ENCODE data around the gene PRTFDC1.
"Not testable (repeated sequence)": the region's sequence is repeated elsewhere in the genome, so short reads cannot be mapped to it uniquely, and the experiment has no call there.

PRTFDC1 gene

GRCh38 chr10:24919629-24920028, 32.8 kb downstream of the PRTFDC1 start:
- H3K4me1 Mint-ChIP-seq (ENCODE audit: low read depth in 2 of 2), result peaks cover 8 to 16% of the 10 kb centered on the region in 2 donors
- not testable (repeated sequence) for H3K9me3 Mint-ChIP-seq; DNase-seq; H3K27me3 Mint-ChIP-seq; H3K36me3 Mint-ChIP-seq (ENCODE audit: insufficient read depth); H3K4me3 Mint-ChIP-seq; ATAC-seq (replicated peaks); H3K27ac Mint-ChIP-seq

- Mint-ChIP-seq H3K27me3 (no peaks in the 10 kb centered on the region), H3K27ac (no peak overlapping the region), H3K4me3 (no peak overlapping the region), H3K36me3 (ENCODE audit: insufficient read depth) (no peaks in the 10 kb centered on the region), H3K9me3 (no peaks in the 10 kb centered on the region), H3K4me1 (ENCODE audit: low read depth in 2 of 2) (peaks cover 8 to 16% of the 10 kb centered on the region in 2 donors)
- DNase-seq (no peak), ATAC-seq (replicated peaks) (no peak)
Observed at GRCh38 chr10:24917979-24918378, 34.4 kb downstream of the PRTFDC1 start.

GRCh38 chr10:24917493-24917892, 34.9 kb downstream of the PRTFDC1 start:
- H3K4me3 Mint-ChIP-seq, result no peak overlapping the region
- H3K36me3 Mint-ChIP-seq (ENCODE audit: insufficient read depth), result no peaks in the 10 kb centered on the region
- ATAC-seq (replicated peaks), result no peak
- no peak for DNase-seq
- H3K9me3 Mint-ChIP-seq, result no peaks in the 10 kb centered on the region
- no peak overlapping the region for H3K27ac Mint-ChIP-seq
- H3K4me1 Mint-ChIP-seq (ENCODE audit: low read depth in 2 of 2), result peaks cover 11 to 21% of the 10 kb centered on the region in 2 donors
- no peaks in the 10 kb centered on the region for H3K27me3 Mint-ChIP-seq

GRCh38 chr10:24916365-24916764, 36.0 kb downstream of the PRTFDC1 start:
- Mint-ChIP-seq H3K4me1 (ENCODE audit: low read depth in 2 of 2) (peaks cover 11 to 21% of the 10 kb centered on the region in 2 donors), H3K27ac (no peak overlapping the region), H3K4me3 (no peak overlapping the region), H3K27me3 (no peaks in the 10 kb centered on the region), H3K36me3 (ENCODE audit: insufficient read depth) (peaks cover 4% of the 10 kb centered on the region), H3K9me3 (no peaks in the 10 kb centered on the region)
- ATAC-seq (replicated peaks), result no peak
- no peak for DNase-seq

GRCh38 chr10:24915304-24915703, 37.1 kb downstream of the PRTFDC1 start:
- no peaks in the 10 kb centered on the region for H3K9me3 Mint-ChIP-seq
- DNase-seq, result no peak
- H3K4me1 Mint-ChIP-seq (ENCODE audit: low read depth in 2 of 2), result peaks cover 5 to 15% of the 10 kb centered on the region in 2 donors
- H3K36me3 Mint-ChIP-seq (ENCODE audit: insufficient read depth), result peaks cover 4% of the 10 kb centered on the region
- ATAC-seq (replicated peaks), result no peak
- H3K27ac Mint-ChIP-seq, result no peak overlapping the region
- H3K27me3 Mint-ChIP-seq, result no peaks in the 10 kb centered on the region
- H3K4me3 Mint-ChIP-seq, result no peak overlapping the region

GRCh38 chr10:24914148-24914547, 38.3 kb downstream of the PRTFDC1 start:
- Mint-ChIP-seq H3K4me3 (no peak overlapping the region), H3K36me3 (ENCODE audit: insufficient read depth) (peaks cover 4% of the 10 kb centered on the region), H3K27ac (no peak overlapping the region), H3K27me3 (no peaks in the 10 kb centered on the region), H3K4me1 (ENCODE audit: low read depth in 2 of 2) (peaks cover 5 to 9% of the 10 kb centered on the region in 2 donors), H3K9me3 (no peaks in the 10 kb centered on the region)
- ATAC-seq (replicated peaks), result no peak
- no peak for DNase-seq

GRCh38 chr10:24912215-24912614, 40.2 kb downstream of the PRTFDC1 start:
- Mint-ChIP-seq H3K4me3 (no peak overlapping the region), H3K9me3 (no peaks in the 10 kb centered on the region), H3K4me1 (ENCODE audit: low read depth in 2 of 2) (peaks cover 5 to 9% of the 10 kb centered on the region in 2 donors), H3K27me3 (no peaks in the 10 kb centered on the region), H3K36me3 (ENCODE audit: insufficient read depth) (peaks cover 4% of the 10 kb centered on the region), H3K27ac (no peak overlapping the region)
- DNase-seq (no peak), ATAC-seq (replicated peaks) (peak; percentile 50)

GRCh38 chr10:24911029-24911428, 41.4 kb downstream of the PRTFDC1 start:
- Mint-ChIP-seq H3K4me1 (ENCODE audit: low read depth in 2 of 2) (peaks cover 6 to 9% of the 10 kb centered on the region in 2 donors), H3K9me3 (no peaks in the 10 kb centered on the region), H3K4me3 (no peak overlapping the region), H3K27me3 (no peaks in the 10 kb centered on the region), H3K36me3 (ENCODE audit: insufficient read depth) (peaks cover 4% of the 10 kb centered on the region), H3K27ac (no peak overlapping the region)
- DNase-seq, result no peak
- ATAC-seq (replicated peaks), result no peak

- Mint-ChIP-seq H3K9me3 (no peaks in the 10 kb centered on the region), H3K27ac (no peak overlapping the region), H3K36me3 (ENCODE audit: insufficient read depth) (peaks cover 4% of the 10 kb centered on the region), H3K4me3 (no peak overlapping the region), H3K4me1 (ENCODE audit: low read depth in 2 of 2) (peaks cover 9 to 10% of the 10 kb centered on the region in 2 donors), H3K27me3 (no peaks in the 10 kb centered on the region)
- no peak for DNase-seq
- no peak for ATAC-seq (replicated peaks)
Observed at GRCh38 chr10:24910574-24910973, 41.8 kb downstream of the PRTFDC1 start.

- Mint-ChIP-seq H3K27me3 (no peaks in the 10 kb centered on the region), H3K27ac (no peak overlapping the region)
- no peak for ATAC-seq (replicated peaks)
Observed at GRCh38 chr10:24908793-24909423, 43.5 kb downstream of the PRTFDC1 start.

GRCh38 chr10:24907956-24908355, 44.5 kb downstream of the PRTFDC1 start:
- H3K4me3 Mint-ChIP-seq, result no peak overlapping the region
- ATAC-seq (replicated peaks), result no peak
- H3K27ac Mint-ChIP-seq, result no peak overlapping the region
- H3K36me3 Mint-ChIP-seq (ENCODE audit: insufficient read depth), result peaks cover 4% of the 10 kb centered on the region
- peaks cover 10 to 15% of the 10 kb centered on the region in 2 donors for H3K4me1 Mint-ChIP-seq (ENCODE audit: low read depth in 2 of 2)
- no peaks in the 10 kb centered on the region for H3K27me3 Mint-ChIP-seq
- no peak for DNase-seq
- no peaks in the 10 kb centered on the region for H3K9me3 Mint-ChIP-seq

More at GRCh38 chr10:24908793-24909423, 43.5 kb downstream of the PRTFDC1 start:
- Mint-ChIP-seq H3K9me3 (no peaks in the 10 kb centered on the region), H3K36me3 (ENCODE audit: insufficient read depth) (peaks cover 4% of the 10 kb centered on the region), H3K4me1 (ENCODE audit: low read depth in 2 of 2) (peaks cover 10 to 15% of the 10 kb centered on the region in 2 donors), H3K4me3 (no peak overlapping the region)
- no peak for DNase-seq

- Mint-ChIP-seq H3K4me1 (ENCODE audit: low read depth in 2 of 2) (peaks cover 13 to 17% of the 10 kb centered on the region in 2 donors), H3K9me3 (no peaks in the 10 kb centered on the region), H3K27me3 (no peaks in the 10 kb centered on the region), H3K4me3 (no peak overlapping the region), H3K27ac (peak overlapping the region in 1 of 2 donors; percentile 38), H3K36me3 (ENCODE audit: insufficient read depth) (peaks cover under 1% of the 10 kb centered on the region)
- no peak for DNase-seq
- no peak for ATAC-seq (replicated peaks)
Observed at GRCh38 chr10:24906372-24906771, 46.0 kb downstream of the PRTFDC1 start.

- Mint-ChIP-seq H3K36me3 (ENCODE audit: insufficient read depth) (no peaks in the 10 kb centered on the region), H3K27ac (peak overlapping the region in 1 of 2 donors; percentile 75), H3K4me1 (ENCODE audit: low read depth in 2 of 2) (peaks cover 17 to 29% of the 10 kb centered on the region in 2 donors), H3K4me3 (no peak overlapping the region), H3K27me3 (no peaks in the 10 kb centered on the region), H3K9me3 (no peaks in the 10 kb centered on the region)
- no peak for DNase-seq
- no peak for ATAC-seq (replicated peaks)
Observed at GRCh38 chr10:24904824-24905223, 47.6 kb downstream of the PRTFDC1 start.

- Mint-ChIP-seq H3K4me1 (ENCODE audit: low read depth in 2 of 2) (peaks cover 22 to 40% of the 10 kb centered on the region in 2 donors), H3K27ac (peak overlapping the region; percentile 73 to 90), H3K36me3 (ENCODE audit: insufficient read depth) (no peaks in the 10 kb centered on the region), H3K27me3 (no peaks in the 10 kb centered on the region), H3K9me3 (no peaks in the 10 kb centered on the region), H3K4me3 (peak overlapping the region; percentile 48 to 60)
- DNase-seq, result no peak
- no peak for ATAC-seq (replicated peaks)
Observed at GRCh38 chr10:24902400-24902728, 50.0 kb downstream of the PRTFDC1 start.
